ENCODE data around the gene IL32. TPM values are rescaled to one million over a fixed set of nuclear protein-coding genes. Genes with fewer than 3 reads are reported as not detected.
"Not testable (repeated sequence)": the region's sequence is repeated elsewhere in the genome, so short reads cannot be mapped to it uniquely, and the experiment has no call there.

Gene IL32
- polyA plus RNA-seq, 1 donor: 23.4 TPM

DNA sequence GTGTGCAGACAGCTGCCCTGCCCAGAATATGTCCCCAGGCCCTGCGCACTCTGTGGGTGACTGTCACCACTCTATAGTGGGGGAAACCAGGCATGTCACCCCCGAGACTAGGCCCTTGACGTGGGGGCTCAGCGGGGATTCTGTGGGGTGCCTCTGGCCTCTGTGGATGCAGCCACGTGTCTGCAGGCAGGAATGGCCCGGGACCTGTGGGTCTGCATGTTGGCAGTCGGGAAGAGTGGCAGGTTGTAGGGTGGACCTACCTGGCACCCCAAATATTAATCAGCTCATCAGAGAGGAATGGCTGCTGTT, 954 bp downstream of the IL32 start:
- DNase-seq: no peak

- no peak for DNase-seq
These were observed 3.0 kb downstream of the IL32 start for GRCh38 chr16:3068487-3068886.

DNA sequence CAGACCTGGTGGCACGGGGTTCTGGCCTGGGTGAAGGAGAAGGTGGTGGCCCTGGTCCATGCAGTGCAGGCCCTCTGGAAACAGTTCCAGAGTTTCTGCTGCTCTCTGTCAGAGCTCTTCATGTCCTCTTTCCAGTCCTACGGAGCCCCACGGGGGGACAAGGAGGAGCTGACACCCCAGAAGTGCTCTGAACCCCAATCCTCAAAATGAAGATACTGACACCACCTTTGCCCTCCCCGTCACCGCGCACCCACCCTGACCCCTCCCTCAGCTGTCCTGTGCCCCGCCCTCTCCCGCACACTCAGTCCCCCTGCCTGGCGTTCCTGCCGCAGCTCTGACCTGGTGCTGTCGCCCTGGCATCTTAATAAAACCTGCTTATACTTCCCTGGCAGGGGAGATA, 3.7 kb downstream of the IL32 start:
- not testable (repeated sequence) for DNase-seq

- no peak for DNase-seq
These were observed 5.2 kb downstream of the IL32 start for GRCh38 chr16:3070608-3071111.

- no peak for DNase-seq
These were observed 6.2 kb downstream of the IL32 start for GRCh38 chr16:3071655-3072054.

- DNase-seq: not testable (repeated sequence)
These were observed 6.7 kb downstream of the IL32 start for GRCh38 chr16:3072148-3072547.

DNA sequence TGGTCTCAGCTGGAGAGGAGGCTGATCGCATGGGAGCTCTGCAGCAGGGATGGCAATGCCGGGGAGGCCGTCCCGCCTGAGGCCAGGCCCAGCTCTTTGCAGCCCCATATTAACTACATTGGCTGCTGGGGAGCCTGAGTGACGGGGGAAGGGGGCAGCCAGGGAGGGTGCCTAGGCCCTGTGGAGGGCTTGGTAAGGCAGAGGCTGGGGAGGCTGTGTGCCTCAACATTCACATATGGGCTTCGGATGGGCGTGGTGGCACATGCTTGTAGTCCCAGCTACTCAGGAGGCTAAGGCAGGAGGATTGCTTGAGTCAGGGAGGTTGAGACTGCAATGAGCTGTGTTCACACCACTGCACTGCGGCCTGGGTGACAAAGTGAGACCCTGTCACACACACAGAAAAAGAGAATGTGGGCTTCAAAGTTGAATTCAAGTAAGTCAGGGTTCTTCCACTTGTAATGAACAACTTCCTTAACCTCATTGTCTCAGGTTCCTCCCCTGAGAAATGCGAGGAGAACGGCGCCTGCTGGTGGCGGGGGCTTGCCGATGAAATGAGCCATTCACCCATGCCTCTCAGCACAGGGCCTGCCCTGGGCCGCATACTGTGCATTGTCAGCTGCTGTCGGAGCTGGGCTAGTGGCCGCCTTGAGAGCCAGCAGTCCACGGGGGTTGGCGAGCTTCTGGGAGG, 7.3 kb downstream of the IL32 start:
- not testable (repeated sequence) for DNase-seq

DNA sequence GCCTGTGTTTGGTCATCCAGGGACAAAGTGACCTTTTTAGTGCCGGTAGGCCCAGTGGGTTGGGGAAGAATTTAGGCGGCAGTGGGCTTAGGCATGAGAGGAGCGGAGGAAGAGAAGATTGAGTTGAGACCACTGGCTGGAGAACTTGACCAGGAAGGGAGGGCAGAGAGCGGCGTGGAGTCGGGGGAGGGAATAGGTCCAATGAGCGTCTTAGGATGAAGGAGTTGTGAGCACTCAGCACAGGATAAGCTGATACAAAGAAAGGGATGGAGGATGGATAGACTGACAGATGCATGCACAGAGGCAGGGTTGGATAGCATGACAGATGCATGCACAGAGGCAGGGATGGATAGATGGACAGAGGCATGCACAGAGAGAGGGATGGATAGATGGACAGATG, 8.0 kb downstream of the IL32 start:
- no peak for DNase-seq

DNA sequence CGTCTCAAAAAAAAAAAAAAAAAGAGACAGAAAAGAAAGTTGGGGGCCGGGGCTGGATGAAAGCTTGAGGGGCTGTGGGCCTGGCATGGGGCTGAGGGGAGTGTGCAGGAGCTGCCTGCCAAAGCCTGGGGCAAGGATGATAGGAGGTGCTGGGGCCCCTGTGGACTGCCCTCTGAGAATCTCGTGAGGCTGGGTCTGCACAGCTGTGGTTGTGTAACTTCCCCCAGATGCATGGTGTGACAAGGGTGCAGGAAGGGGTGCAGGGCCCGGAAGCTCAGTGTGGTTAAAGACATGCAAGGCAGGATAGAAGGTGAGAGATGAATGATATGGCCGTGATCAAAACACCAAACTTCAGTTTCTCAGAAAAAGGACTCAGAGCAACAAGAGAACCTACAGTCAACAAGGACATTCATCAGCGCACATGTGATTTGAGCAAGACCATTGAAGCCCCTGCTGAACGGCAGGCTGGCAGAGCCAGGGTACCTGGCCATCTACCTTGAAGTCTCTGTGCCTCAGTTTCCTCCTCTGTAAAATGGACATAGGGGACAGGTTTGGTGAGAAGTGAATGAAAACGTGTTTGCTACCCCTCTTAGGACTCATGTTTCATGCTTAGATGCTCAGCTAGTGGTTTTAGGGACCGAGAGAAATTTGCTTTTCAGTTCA, 9.6 kb downstream of the IL32 start:
- DNase-seq: no peak

DNA sequence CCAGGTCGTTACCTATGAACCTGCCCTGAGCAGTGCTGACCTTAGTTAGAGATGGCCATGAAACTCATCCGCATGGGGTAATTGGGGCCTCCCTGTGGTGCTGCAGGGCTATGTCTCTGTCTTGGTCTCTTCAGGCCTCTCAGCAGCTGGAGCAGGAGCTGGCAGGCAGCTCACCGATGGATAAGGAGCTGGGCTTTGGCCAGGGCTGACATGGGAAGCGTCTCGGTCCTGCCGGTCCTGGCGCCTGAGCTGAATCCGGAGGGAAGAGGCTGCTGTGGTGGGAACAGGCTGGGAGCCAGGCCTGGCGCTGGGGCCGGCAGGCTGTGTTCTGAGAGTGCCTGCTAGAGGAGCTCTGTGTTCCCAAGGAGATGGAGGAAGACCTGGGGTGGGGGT, 10.1 kb downstream of the IL32 start:
- DNase-seq: no peak

- DNase-seq: not testable (repeated sequence)
These were observed 10.5 kb downstream of the IL32 start for GRCh38 chr16:3075946-3076345.

DNA sequence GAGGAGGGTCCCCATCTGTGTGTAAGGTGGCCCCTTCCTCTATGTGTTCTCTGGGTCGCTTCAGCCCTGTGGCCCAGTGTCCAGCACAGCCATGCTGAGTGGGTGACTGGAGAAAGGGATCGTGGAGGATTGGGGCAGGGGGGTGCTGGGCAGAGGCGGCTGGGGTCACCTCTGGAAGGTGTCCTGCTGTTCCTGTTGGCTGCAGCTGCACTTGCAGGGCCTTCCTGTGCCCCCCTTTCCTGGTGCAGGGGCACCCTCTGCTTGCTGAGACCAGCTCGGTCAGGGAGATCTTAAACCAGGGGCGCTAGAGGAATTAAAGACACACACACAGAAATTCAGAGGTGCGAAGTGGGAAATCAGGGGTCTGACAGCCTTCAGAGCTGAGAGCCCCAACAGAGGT, 11.1 kb downstream of the IL32 start:
- DNase-seq: no peak

DNA sequence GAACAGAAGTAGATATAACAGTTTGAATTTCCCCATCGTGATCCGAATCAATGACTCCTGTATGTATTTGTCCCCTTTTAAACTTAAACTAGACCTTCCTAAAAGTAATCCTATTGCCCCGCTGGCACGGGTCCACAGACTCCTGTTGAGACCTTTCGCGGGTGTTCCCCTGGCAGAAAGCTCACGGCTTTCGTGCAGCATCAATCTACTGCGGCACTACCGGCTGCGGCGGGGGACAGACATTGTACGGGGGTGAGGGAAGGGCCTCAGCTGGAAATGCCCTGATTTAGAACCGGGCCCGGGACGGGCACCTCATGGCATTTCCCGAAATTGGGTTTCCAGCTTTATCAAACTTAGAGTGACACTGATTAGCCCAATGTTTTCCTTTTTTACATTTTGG, 14.6 kb downstream of the IL32 start:
- DNase-seq: no peak

GRCh38 chr16:3081957-3082356, 16.5 kb downstream of the IL32 start:
- not testable (repeated sequence) for DNase-seq

DNA sequence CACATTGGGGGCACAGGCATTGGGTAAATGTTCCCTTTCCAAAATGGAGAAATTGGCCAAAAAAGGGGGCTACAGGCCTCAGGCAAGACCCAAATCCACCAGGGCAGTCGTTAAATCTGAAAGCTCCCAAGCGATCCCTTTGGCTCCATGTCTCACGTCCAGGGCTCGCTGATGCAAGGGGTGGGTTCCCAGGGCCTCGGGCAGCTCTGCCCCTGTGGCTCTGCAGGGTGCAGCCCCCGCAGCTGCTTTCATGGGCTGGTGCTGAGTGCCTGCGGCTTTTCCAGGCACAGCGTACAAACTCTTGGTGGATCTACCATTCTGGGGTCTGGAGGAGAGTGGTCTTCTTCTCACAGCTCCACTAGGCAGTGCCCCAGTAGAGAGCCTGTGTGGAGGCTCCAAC, 18.0 kb downstream of the IL32 start:
- DNase-seq: not testable (repeated sequence)

DNA sequence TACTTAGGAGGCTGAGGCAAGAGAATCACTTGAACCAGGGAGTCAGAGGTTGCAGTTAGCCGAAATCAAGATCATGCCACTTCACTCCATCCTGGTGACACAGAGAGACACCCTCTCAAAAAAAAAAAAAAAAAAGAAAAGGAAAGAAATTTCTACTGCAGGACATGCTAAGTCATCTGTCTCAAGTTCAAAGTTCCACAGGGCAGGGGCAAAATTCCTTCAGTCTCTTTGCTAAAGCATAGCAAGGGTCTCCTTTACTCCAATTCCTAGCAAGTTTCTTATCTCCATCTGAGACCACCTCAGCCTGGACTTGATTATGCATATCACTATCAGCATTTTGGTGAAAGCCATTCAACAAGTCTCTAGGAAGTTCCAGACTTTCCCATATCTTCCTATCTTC, 19.1 kb downstream of the IL32 start:
- DNase-seq: no peak

GRCh38 chr16:3084969-3085670, 19.7 kb downstream of the IL32 start:
- no peak for DNase-seq

GRCh38 chr16:3085868-3086595, 20.6 kb downstream of the IL32 start:
- DNase-seq: no peak

GRCh38 chr16:3086596-3087242, 21.3 kb downstream of the IL32 start:
- no peak for DNase-seq

- no peak for DNase-seq
These were observed 22.1 kb downstream of the IL32 start for GRCh38 chr16:3087243-3088235.

- no peak for DNase-seq
These were observed 23.0 kb downstream of the IL32 start for GRCh38 chr16:3088450-3088849.
